Measurements from ENCODE around the gene ELL2. TPM values are rescaled to one million over a fixed set of nuclear protein-coding genes. Genes with fewer than 3 reads are reported as not detected.

Gene ELL2
- polyA plus RNA-seq, 2 donors: 29.1 to 39.6 TPM

DNA sequence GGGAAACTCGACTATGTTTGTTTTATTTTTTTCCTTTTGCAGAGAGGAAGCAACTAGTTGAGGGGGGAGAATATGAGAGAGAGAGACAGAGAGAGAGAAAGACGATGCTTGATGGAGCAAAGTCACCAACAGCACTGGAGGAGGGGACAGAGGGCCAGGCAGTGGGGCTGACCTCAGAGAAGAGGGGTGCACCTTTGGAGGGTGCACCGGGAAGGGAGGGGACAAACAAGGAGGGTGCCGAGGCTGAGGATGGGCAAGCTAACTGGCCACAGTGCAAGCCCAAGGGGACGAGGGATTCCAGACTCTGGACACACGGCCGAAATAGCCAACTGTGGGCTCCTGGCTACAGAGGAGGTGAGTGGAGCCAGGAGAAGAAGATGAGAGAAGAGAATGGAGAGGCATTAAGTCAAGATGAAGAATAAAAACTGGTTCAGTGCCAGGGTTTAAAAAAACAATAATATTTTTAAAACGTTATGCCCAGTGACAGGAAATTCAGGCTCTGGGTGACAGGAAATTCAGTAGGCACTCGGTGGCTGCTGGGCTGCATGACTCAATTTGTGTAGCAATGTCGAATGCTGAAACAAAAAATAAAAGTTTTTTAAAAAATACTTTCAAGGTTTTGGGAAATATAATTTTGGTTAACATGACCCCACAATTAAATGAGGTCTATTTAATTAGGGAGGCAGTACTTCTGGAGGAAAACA, 125.8 kb downstream of the ELL2 start:
- H3K4me1 ChIP-seq (ENCODE audit: control insufficient read depth in 2 of 2, insufficient read depth in 2 of 2, low read length in 1 of 2): peaks cover 4 to 5% of the 10 kb centered on the region in 2 donors
- H3K27ac ChIP-seq (ENCODE audit: low read depth in 2 of 2, low read length in 1 of 2): peak overlapping the region in 1 of 2 donors; percentile 67
- no peaks in the 10 kb centered on the region for H3K9me3 ChIP-seq (ENCODE audit: control insufficient read depth in 2 of 2, insufficient read depth in 1 of 2, low read depth in 1 of 2, low read length in 1 of 2)
- H3K27me3 ChIP-seq (ENCODE audit: control insufficient read depth in 1 of 2, insufficient read depth in 2 of 2, low read length in 2 of 2): no peaks in the 10 kb centered on the region
- H3K4me3 ChIP-seq (ENCODE audit: low read depth in 1 of 2, low read length in 2 of 2): no peak overlapping the region
- H3K36me3 ChIP-seq (ENCODE audit: control insufficient read depth in 2 of 2, insufficient read depth in 2 of 2, low read length in 1 of 2): no peaks in the 10 kb centered on the region
- 46 to 53% methylated on average over 10 of the region's 10 CpGs for WGBS, 2 donors

Other genes with a start within 250 kb of the ELL2 start
- gene RHOBTB3, start 230.5 kb downstream of the ELL2 start, polyA plus RNA-seq: 1 to 10 TPM; 3.5 to 3.8 TPM
- gene GLRX, start 139.1 kb downstream of the ELL2 start, polyA plus RNA-seq: 10 to 100 TPM in 1 of 2 donors, 1 to 10 TPM in 1; 5.6 to 11.1 TPM

Measured in esophagus (tissue), 2 donors.